IPS-18c (cell line): ENCODE results near the gene GADD45G.

Experiments used
- H3K4me3 ChIP-seq: 2 replicates; pipeline ENCODE4 v1.7.0; 2013; ENCODE audit warnings: low read depth, mild to moderate bottlenecking, low read length, moderate library complexity; ENCODE audit not compliant: insufficient read depth
- H3K9me3 ChIP-seq: one replicate; pipeline ENCODE4 v1.6.1; 2013; ENCODE audit warnings: mild to moderate bottlenecking, low read length, moderate library complexity; ENCODE audit not compliant: control insufficient read depth, insufficient read depth

The GADD45G gene

GRCh38 chr9:89619019-89619418 is 14.2 kb downstream of the GADD45G start:
- Histone ChIP-seq H3K4me3 (no peak overlapping the region), H3K9me3 (no peaks in the 10 kb centered on the region)

DNA sequence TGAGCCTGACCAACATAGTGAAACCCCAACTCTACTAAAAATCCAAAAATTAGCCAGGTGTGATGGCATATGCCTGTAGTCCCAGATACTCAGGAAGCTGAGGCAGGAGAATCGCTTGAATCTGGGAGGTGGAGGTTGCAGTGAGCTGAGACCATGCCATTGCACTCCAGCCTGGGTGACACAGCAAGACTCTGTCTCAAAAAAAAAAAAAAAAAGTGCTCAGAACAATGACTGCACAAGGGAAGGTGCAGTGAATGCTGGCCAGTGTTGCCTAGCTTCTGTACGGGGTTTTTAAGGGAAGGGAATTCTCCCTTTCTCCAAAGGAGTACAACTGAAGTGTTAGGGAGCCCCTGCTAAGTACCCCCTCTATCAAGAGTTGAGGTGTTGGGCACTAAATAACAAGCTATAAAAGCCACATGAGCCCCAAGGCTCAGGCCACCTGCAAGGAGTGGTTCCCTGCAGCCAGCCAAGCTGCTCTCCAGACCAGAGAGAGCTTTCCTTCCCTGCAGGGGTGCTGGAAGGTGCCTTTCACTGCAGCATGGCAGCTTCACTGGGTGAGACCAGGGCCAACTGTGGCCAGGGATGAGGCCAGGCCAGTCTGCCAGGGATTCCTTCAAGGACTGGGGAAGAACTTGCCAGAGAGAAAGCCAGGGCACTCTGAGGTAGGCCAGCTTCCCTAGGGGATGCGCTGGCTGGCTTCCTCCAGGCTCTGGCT is 14.8 kb downstream of the GADD45G start:
- Histone ChIP-seq H3K4me3 (no peak overlapping the region), H3K9me3 (no peaks in the 10 kb centered on the region)

DNA sequence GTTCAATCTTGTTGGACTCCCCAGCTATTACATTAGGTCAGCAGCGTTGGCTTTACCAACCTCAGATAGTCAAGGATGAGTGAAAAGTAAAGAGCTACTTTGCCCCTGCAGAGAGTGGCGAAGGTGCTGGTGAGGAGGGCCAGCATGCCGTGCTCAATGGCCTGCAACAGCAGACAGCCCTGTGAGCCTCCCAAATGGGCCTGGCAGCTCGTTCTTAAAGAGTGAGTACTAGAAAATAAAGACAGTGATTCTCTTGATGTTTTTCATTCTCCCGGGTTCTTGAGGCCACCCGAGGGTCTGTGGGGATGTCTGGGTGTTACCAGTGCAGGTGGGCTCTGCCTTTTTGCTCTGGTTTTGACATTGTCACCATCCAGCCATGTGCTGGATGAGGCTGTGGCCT is 16.2 kb downstream of the GADD45G start:
- Histone ChIP-seq H3K4me3 (no peak overlapping the region), H3K9me3 (no peaks in the 10 kb centered on the region)

DNA sequence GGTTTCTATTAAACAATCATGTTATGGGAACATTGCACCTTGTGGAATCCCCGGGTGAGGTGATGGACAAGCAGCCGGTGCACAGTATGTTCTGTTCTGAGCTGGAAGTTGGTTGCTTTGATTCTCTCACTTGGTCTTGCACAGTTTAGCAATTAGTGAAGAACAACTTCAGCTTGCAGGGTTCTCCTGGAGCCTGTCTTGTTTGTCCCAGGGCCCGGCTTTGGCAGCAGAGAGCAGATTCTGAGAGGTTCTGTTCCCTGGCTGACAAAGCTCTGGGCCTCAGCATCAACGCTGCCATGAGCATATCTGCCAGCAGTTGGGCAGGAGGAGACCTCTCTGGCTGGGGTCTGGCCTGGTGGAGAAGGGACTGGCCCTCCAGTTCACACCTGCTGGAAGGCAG is 16.9 kb downstream of the GADD45G start:
- no peak overlapping the region for H3K4me3 ChIP-seq
- H3K9me3 ChIP-seq, result no peaks in the 10 kb centered on the region

GRCh38 chr9:89622933-89623861 is 18.4 kb downstream of the GADD45G start:
- Histone ChIP-seq H3K4me3 (no peak overlapping the region), H3K9me3 (no peaks in the 10 kb centered on the region)

DNA sequence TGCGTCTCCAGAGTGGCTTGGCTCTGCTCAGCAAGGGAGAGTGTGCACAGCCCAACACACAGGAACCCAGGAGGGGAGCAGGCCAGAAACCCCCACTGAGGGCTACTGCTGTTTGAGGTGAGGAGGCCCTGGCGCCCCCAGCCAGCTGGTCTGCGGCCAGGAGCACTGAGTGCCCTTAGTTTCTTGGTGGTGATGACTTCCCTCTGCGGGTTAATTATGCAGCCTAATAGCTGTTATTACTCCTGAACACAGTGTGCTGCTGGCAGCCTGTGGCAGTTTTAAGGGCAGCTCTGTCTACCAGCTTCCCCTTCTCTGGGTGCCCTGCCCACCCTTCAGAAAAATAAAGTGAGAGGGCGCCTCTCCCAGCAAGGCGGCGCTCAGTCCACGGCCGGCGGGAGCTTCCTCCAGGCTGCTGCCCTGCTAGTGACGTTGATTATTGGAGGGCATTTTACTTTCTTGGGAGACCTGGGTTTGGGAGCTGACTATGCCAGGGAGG is 19.2 kb downstream of the GADD45G start:
- Histone ChIP-seq H3K9me3 (no peaks in the 10 kb centered on the region), H3K4me3 (no peak overlapping the region)

DNA sequence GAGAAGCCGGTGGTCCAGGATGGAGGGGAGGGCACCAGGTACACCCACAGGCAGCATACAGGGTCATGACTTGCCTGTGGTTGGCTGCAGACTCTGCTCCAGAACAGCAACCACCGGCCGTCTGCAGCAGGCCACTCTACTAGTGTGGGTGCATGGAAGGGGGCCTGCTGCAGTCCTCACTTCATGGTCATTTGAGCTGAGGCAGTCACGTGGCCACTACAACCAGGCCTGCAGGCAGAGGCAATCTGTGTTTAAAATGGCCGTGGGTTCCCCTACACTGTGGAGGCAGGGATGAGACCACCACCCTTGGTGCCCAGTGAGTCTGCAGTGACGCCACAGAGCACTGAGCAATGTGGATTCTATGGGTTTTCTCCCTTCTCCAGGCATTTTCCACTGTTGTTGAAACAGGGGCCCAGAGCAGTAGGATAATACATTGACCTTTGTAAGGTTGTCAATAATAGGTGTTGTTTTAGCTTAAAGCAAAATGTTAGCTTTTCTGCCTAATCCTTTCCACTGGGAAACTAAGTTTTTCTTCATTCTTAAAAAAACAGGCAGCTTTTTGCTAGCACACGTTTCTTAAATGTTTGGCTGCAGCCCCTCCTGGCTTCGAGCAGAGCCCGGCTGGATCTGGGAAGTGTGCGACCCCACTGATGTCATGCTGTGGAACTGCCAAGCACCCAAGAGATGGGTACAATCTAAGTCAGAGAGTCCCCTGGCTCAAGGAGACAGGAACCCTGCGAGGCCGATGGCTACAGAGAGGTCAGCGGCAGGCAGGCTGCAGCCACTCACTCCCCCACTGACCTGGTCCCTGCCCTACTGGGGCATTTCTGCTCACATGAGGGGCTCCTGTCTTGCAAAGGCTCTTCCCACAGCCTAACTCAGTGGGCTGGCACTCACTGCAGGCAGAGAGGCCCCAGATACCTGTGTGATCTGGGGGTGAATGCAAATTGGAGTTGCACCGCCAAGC is 21.2 kb downstream of the GADD45G start:
- H3K4me3 ChIP-seq, result no peak overlapping the region
- peaks cover 4% of the 10 kb centered on the region for H3K9me3 ChIP-seq

- H3K4me3 ChIP-seq, result no peak overlapping the region
- H3K9me3 ChIP-seq, result peaks cover 4% of the 10 kb centered on the region
Observed at GRCh38 chr9:89626741-89627265, 22.0 kb downstream of the GADD45G start.

GRCh38 chr9:89628601-89629000 is 23.8 kb downstream of the GADD45G start:
- Histone ChIP-seq H3K9me3 (peaks cover 4% of the 10 kb centered on the region), H3K4me3 (no peak overlapping the region)

DNA sequence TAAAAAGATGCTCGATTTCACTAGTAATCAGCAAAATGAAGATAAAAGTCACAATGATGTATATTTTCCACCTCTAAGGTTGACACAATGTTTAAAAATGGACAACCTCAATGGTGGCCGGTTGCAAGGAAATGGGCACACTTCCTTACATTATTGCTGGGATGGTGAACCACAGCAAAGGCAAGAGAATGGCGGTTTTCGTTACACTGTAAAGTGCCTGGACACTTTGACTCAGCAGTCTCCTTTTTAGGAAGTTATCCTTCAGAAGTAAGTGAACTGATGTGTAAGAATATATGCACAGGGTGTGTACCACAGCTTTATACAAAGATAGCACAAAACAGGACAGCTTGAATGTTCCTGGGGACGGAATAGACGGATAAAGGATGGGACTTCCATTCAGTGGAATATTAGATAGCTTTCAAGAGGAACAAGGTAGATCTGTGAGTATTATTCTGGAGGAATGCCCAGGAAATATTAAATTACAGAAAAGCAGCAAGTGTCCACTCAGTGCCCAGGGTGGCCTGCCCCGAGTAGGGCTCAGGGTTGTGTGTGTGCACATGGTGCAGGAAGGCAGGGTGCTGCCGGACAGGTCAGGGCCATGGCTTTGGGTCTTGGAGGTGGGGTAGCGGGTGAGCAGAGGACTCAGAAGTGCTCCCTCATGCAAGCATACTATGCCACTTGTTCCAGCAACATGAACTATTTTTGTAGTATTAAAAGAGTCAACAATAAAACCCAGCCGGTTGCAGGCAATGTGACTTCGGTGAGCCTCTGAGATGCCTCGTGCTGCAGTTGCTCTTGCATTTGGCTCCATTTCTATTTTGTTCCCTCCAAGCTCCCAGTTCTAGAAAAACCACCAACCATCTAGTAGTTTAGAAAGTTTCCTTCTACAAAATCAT is 24.5 kb downstream of the GADD45G start:
- H3K9me3 ChIP-seq, result peaks cover 4% of the 10 kb centered on the region
- no peak overlapping the region for H3K4me3 ChIP-seq

DNA sequence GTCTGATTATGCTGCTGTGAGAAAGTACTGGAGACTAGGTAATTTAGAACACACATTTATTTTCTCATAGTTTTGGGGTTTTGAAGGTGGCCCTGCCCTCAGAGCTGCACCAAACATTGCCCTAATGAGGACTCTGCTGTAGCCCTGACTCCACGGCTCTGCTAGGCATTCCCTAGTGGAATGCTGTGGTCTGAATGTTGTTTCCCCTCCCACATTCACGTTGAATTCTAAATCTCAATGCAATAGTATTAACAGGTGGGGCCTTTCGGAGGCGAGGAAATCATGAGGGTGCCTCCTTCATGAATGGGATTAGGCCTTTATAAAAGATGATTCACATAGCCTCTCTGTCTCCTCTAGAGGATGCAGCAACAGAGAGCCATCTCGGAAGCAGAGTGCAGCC is 25.7 kb downstream of the GADD45G start:
- H3K4me3 ChIP-seq, result no peak overlapping the region
- peaks cover 4% of the 10 kb centered on the region for H3K9me3 ChIP-seq

- peaks cover 4% of the 10 kb centered on the region for H3K9me3 ChIP-seq
- H3K4me3 ChIP-seq, result no peak overlapping the region
Observed at GRCh38 chr9:89631384-89631783, 26.6 kb downstream of the GADD45G start.

DNA sequence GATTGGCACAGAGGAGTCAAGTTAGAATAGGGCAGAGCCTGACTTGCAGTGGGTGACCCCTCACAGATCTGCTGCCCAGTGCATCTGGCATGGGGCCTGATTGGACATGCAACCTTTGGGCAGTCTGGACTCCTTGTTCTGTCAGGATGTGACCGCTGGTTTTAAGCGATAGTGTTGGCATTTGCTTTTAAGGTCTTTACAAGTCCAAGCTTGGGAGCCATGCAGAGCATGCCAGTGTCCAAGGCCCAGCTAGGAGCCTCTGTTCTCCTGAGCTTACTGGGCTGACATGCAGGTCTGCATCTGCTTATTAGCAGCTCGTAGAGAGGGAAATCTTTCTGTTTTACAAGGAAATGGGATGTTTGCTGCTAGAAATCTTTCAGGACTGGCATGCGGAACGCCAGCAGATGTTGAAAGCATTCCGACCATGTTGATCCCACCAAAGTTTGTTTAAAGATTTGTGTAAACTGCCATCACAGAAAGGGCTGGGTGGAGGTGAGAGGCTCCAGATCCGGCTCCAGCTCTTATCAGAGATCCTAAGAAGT is 27.5 kb downstream of the GADD45G start:
- no peak overlapping the region for H3K4me3 ChIP-seq
- peaks cover 4% of the 10 kb centered on the region for H3K9me3 ChIP-seq

GRCh38 chr9:89632736-89633135 is 27.9 kb downstream of the GADD45G start:
- Histone ChIP-seq H3K9me3 (peaks cover 4% of the 10 kb centered on the region), H3K4me3 (no peak overlapping the region)

DNA sequence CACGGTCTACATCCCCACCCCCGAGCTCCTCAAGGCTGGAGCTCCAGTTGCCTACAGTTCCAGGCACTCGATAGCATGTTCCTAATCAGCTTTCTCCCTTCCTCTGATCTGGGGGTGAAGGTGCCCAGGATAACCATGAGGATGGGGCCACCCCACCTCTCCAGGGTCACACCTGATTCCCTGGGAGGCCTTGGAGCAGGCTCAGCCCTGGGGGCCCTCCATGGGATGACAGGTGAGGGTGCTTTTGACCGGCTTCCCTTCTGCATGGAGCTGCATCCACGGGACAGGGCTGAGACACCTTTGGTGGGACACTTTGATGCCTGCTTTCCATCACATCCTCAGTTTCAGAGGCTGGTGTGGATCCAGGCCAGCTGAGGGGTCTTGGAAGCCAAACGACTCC is 28.6 kb downstream of the GADD45G start:
- H3K4me3 ChIP-seq, result no peak overlapping the region
- peaks cover 4% of the 10 kb centered on the region for H3K9me3 ChIP-seq

DNA sequence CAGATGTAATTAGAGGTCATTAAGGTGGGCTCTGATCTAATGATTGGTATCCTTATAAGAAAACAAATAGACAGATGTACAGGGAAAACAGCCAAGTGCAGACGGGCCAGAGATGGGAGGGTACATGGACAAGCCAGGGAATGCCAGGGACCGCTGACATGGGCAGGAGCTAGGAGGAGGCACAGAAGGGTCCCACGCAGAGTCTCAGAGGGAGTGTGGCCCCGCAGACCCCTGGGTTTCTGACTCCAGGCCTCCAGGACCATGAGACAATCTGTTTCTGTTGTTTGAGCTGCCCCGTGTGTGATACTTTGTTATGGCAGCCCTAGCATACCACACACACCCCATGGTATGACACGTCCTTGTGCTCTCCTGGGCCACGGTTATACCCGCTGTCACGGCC is 29.1 kb downstream of the GADD45G start:
- no peak overlapping the region for H3K4me3 ChIP-seq
- H3K9me3 ChIP-seq, result peaks cover 4% of the 10 kb centered on the region
